ENCODE data around the gene HMOX1. TPM values are rescaled to one million over a fixed set of nuclear protein-coding genes. Genes with fewer than 3 reads are reported as not detected.

HMOX1 gene
- total RNA-seq, 6 donors from 2014 or later, result 22.0 to 306 (median 77.9) TPM

DNA sequence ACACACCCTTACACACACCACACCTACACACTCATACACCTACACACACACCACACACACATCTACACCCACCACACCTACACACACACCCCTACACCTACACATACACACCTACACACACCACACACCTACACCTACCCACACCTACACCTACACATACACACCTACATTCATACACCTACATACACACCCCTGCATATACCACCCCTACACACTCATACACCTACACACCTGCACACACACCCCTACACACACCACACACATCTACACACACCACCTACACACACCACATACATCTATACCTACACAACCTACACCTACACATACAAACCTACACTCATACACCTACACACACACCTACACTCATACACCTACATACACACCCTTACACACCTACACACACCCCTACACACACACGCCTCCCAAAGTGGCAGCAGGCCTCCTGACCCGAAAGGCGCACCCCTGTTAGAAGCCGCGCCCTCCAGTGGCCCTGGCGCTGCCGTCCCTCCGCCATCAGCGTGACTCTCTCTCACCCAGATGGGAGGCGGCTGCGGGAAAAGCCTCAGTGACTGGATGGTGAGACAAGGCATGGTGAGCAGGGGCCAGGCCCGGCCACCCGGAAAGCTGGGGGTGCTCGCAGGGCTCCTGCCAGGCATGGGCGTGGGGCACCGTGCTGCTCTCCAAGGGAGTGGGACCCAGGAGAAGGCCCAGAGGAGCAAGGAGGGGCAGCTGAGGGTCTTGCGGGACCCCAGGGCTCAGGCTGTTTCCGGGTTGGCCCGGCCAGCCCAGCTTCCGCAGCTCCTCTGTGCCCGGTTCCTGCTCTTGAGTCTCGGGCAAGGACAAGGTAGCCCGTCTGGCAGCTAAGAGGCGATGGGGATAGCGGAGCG lies 37.0 kb upstream of the HMOX1 start:
- Histone ChIP-seq H3K4me3 (no peak overlapping the region), H3K36me3 (peaks cover 19 to 98% (median 84%) of the 10 kb centered on the region in 4 donors)

DNA sequence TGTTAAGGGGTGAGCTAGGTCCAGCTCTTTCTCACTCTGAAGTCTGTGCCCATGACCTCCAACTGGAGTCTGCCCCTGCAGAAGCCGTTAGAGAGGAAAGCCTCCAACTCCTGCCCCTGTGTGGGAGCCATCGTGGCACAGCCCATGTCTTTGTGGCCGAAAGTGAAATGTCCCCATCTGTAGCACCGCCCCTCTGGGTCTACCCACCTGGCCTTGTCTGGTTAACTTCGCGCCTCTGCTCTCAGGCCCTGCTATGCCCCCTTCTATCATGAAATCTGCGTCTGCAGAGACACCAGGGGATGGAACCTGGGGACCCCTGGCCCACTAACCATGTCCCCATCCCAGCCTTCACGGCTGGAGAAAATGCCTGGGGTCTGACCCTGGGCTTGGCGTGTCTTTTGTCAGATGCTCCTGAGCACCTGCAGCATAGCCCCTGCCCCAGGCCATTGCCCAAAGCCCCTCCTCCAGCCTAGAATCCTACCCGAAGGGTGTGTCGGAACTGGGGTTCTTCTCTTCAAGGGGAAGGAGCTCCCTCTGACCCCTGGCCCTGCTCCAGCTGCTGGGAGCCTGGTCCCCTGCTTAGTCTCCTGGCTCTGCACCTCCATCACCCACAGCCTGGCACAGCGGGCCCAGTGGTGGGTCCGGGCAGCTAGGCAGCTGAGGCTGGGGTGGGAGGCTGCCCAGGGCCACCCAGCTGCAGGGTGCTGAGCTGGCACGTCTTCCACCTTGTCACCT lies 35.8 kb upstream of the HMOX1 start:
- WGBS, 2 donors, result 89 to 96% methylated on average over 5 to 14 of the region's 14 CpGs
- DNase-seq (no peak), ATAC-seq (ENCODE audit: low FRiP score in 2 of 2) (no peak)
- peaks cover 0 to 9% (median 3%) of the 10 kb centered on the region in 4 donors for H3K4me1 ChIP-seq
- no peak overlapping the region for H3K27ac ChIP-seq
- H3K27me3 ChIP-seq, result no peaks in the 10 kb centered on the region
- no peak overlapping the region for H3K4me3 ChIP-seq
- H3K9me3 ChIP-seq, result no peaks in the 10 kb centered on the region
- H3K36me3 ChIP-seq, result peaks cover 19 to 87% (median 77%) of the 10 kb centered on the region in 4 donors
- no peak for TF ChIP-seq EP300 (IDR thresholded peaks at IDR 0.05)
- TF ChIP-seq, protein P1, sequence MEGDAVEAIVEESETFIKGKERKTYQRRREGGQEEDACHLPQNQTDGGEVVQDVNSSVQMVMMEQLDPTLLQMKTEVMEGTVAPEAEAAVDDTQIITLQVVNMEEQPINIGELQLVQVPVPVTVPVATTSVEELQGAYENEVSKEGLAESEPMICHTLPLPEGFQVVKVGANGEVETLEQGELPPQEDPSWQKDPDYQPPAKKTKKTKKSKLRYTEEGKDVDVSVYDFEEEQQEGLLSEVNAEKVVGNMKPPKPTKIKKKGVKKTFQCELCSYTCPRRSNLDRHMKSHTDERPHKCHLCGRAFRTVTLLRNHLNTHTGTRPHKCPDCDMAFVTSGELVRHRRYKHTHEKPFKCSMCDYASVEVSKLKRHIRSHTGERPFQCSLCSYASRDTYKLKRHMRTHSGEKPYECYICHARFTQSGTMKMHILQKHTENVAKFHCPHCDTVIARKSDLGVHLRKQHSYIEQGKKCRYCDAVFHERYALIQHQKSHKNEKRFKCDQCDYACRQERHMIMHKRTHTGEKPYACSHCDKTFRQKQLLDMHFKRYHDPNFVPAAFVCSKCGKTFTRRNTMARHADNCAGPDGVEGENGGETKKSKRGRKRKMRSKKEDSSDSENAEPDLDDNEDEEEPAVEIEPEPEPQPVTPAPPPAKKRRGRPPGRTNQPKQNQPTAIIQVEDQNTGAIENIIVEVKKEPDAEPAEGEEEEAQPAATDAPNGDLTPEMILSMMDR (IDR thresholded peaks at IDR 0.05), result no peak

More for the DNA sequence above, 37.0 kb upstream of the HMOX1 start:
- H3K4me1 ChIP-seq, result no peaks in the 10 kb centered on the region
- ATAC-seq (ENCODE audit: low FRiP score in 2 of 2) (no peak), DNase-seq (peak in 1 of 2 donors; percentile 79)
- no peak overlapping the region for H3K27ac ChIP-seq
- H3K27me3 ChIP-seq, result no peaks in the 10 kb centered on the region
- 96 to 98% methylated on average over 23 of the region's 26 CpGs for WGBS, 2 donors
- no peaks in the 10 kb centered on the region for H3K9me3 ChIP-seq
- TF ChIP-seq EP300 (IDR thresholded peaks at IDR 0.05), result no peak
- TF ChIP-seq, protein P1 (IDR thresholded peaks at IDR 0.05), result no peak

DNA sequence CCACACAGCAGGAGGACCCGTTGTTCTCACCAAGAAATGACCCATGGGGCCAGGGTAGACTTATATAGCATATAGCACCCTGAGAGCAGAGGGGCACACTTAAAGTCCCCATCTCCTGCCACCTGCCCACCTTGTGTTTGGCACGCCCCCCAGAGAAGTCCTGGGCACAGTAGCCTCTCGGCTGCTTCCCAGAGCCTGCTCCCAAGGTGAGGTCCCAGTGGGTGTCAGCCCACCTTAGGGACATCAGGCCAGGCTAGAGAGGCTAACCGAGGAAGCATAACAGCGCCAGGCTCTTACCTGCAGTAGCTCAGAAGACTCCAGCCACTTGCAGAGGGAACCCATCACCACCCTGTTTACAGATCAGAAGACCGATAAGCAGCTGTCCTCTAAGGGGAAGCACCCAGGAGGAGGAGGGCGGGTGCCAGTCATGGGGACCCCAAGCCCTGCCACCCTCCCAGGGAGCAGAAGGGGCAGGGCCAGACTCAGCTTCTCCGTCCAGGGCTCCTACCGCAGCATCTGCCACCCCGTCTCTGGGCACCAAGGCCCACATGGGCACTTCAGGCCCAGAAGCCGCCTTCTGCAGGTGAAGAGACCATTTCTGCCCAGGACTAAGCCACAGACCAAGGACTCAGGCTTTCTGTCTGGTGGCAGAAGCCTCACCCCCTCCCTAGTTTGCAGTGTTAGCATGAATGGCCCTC lies 34.9 kb upstream of the HMOX1 start:
- H3K9me3 ChIP-seq, result no peaks in the 10 kb centered on the region

DNA sequence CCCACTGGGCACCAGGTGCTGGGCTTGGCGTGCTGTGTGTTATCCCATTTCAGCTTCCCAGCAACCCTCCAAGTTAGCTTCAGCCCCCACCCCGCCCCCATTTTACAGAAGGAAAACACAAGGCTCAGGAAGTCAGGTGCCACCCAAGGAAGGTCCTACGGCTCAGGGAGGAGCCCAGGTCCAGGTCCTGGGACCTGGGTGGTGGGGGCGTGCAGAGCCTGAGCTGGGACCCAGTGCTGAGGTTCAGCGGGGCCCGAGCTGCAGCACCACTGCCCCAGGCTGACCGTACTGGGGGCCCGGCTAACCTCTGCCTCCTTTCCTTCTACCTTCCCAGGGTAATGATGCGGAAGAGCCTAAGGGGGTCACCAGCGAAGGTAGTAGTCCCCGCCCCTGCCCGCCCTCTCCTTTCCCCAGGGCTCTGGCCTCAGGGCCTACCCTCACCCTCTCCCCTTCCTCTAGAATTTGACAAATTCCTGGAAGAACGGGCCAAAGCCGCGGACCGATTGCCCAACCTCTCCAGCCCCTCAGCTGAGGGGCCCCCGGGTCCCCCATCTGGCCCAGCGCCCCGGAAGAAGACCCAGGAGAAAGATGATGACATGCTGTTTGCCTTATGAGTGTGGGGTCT lies 34.2 kb upstream of the HMOX1 start:
- Histone ChIP-seq H3K27me3 (no peaks in the 10 kb centered on the region), H3K27ac (no peak overlapping the region), H3K4me3 (no peak overlapping the region), H3K9me3 (no peaks in the 10 kb centered on the region), H3K36me3 (peaks cover 9 to 71% (median 61%) of the 10 kb centered on the region in 4 donors), H3K4me1 (peaks cover 11 to 24% (median 17%) of the 10 kb centered on the region in 4 donors)
- TF ChIP-seq POLR2A (IDR thresholded peaks at IDR 0.05) (no peak), POLR2AphosphoS5 (IDR thresholded peaks at IDR 0.05) (no peak), EP300 (IDR thresholded peaks at IDR 0.05) (no peak)
- TF ChIP-seq, protein P1 (IDR thresholded peaks at IDR 0.05), result no peak
- DNase-seq (no peak), ATAC-seq (ENCODE audit: low FRiP score in 2 of 2) (no peak)
- WGBS, 2 donors, result 91 to 92% methylated on average over 2 to 18 of the region's 19 CpGs

More for the DNA sequence above, 34.9 kb upstream of the HMOX1 start:
- 91 to 100% methylated on average over 1 to 11 of the region's 11 CpGs for WGBS, 2 donors
- DNase-seq, result no peak
- TF ChIP-seq, protein P1 (IDR thresholded peaks at IDR 0.05), result no peak
- TF ChIP-seq POLR2A (IDR thresholded peaks at IDR 0.05) (no peak), POLR2AphosphoS5 (IDR thresholded peaks at IDR 0.05) (no peak), EP300 (IDR thresholded peaks at IDR 0.05) (no peak)
- H3K36me3 ChIP-seq, result peaks cover 16 to 78% (median 69%) of the 10 kb centered on the region in 4 donors
- ATAC-seq (ENCODE audit: low FRiP score in 2 of 2), result no peak
- peaks cover 4 to 16% (median 9%) of the 10 kb centered on the region in 4 donors for H3K4me1 ChIP-seq
- H3K27ac ChIP-seq, result no peak overlapping the region
- no peak overlapping the region for H3K4me3 ChIP-seq
- no peaks in the 10 kb centered on the region for H3K27me3 ChIP-seq

All from upper lobe of left lung (tissue), 6 donors.